Pancreas (tissue), 10 donors: ENCODE measurements around the gene AATK. TPM values are rescaled to one million over a fixed set of nuclear protein-coding genes. Genes with fewer than 3 reads are reported as not detected.

Experiments used
- ATAC-seq, 4 donors: fragments of 200-7000 bp; cut with Tn5 transposase; one replicate each; pipeline versions ENCODE4 v1.8.0 to v1.9.1; 2020; ENCODE audit warnings: mild to moderate bottlenecking in 4 of 4, moderate library complexity in 4 of 4
- DNase-seq, 6 donors: peaks; one replicate each; pipeline ENCODE4 v3.0.0-alpha.2; 2020
- FAIRE-seq: peaks from 2 replicates; lab custom pipeline; 2012; peaks lifted over from hg19 to GRCh38; lab: Jason Lieb, UNC
- H3K27ac ChIP-seq, 4 donors: fragments of 200-600 bp; sonication (generic); 1 replicate in 3 of 4; 2 replicates in 1 of 4; pipeline versions ENCODE4 v1.5.0 to v1.8.0; 2020
- H3K27me3 ChIP-seq, 4 donors: fragments of 200-600 bp; one replicate each; pipeline ENCODE4 v1.8.0; 2021
- H3K36me3 ChIP-seq, 3 donors: fragments of 200-600 bp; sonication (generic) in 1 of 3; one replicate each; pipeline versions ENCODE4 v1.5.0 to v1.8.0; 2020 to 2021
- H3K4me1 ChIP-seq, 3 donors: fragments of 200-600 bp; one replicate each; pipeline ENCODE4 v1.8.0; 2021
- H3K4me3 ChIP-seq, 4 donors: fragments of 200-600 bp; sonication (generic) in 2 of 4; one replicate each; pipeline versions ENCODE4 v1.5.0 to v1.8.0; 2020 to 2021
- H3K9me3 ChIP-seq, 4 donors: fragments of 200-600 bp; one replicate each; pipeline ENCODE4 v1.8.0; 2021
- CTCF ChIP-seq, 4 donors: fragments of 200-600 bp; sonication (generic) in 3 of 4; IDR thresholded peaks; one replicate each; pipeline versions ENCODE4 v1.5.0 to v1.8.0; 2021; ENCODE audit warnings: antibody characterized with exemption in 4 of 4
- WGBS, 2 donors: extraction: QIAGEN DNeasy Blood & Tissue Kit; methylation state at CpG; one replicate each; pipeline ENCODE4 v1.1.7; 2013; 5-methylcytosine and 5-hydroxymethylcytosine counted together
- intact Hi-C, 3 donors: fragments of 100-400 bp; cut with DNase I; formaldehyde crosslinking; loops; one replicate each; pipeline versions ENCODE4 v1.11.1 to v1.14.2; 2022
- polyA plus RNA-seq, 2 donors: library from polyadenylated mRNA; stranded (reverse); fragments of 200-250 nt; gene quantifications; one replicate each; pipeline ENCODE4 v1.2.3, GENCODE V29; 2013
- total RNA-seq, 6 donors: library from RNA; stranded (reverse); fragmentation: NEBNext Ultra II Directional in 4 of 6; extraction: Animal tissue kit (Norgen Biotek cat#: 25700) in 4 of 6; gene quantifications; one replicate each; pipeline versions ENCODE4 v1.2.1 to v1.2.4, GENCODE V29; 2021 to 2023
- donor health status: healthy with polysubstance abuse.
- donor health status: DM: no; HTN: no; CAD: no; lungs with moderate emphysema.
- donor health status: DM: no; HTN: no; CAD: no.
- donor health status: control.
- donor health status: control.
- donor health status: Bipolar disorder and iron deficiency.
- donor health status: DM: yes; HTN: yes; CAD: no.
- donor health status: DM: no; HTN: no; CAD: no.
- donor health status: DM: no; HTN: no; CAD: no.
- donor health status: DM: yes; HTN: yes; CAD: no.

AATK gene
- total and polyA plus RNA-seq, 8 donors = 24.3 to 49.6 (median 30.1) TPM

GRCh38 chr17:81132770-81133723 lies 33.0 kb downstream of the AATK start:
- intact Hi-C loops = no loop called here
- WGBS, 2 donors = 88% methylated on average over 22 of the region's 22 CpGs
- no peak overlapping the region for H3K27ac ChIP-seq

GRCh38 chr17:81132197-81132540 lies 33.9 kb downstream of the AATK start:
- H3K4me3 ChIP-seq = no peak overlapping the region
- ATAC-seq = no peak
- intact Hi-C loops = no loop called here
- no peaks in the 10 kb centered on the region for H3K27me3 ChIP-seq
- no peak for FAIRE-seq
- DNase-seq = no peak
- H3K4me1 ChIP-seq = no peaks in the 10 kb centered on the region
- no peaks in the 10 kb centered on the region for H3K9me3 ChIP-seq
- no peaks in the 10 kb centered on the region for H3K36me3 ChIP-seq
- no peak overlapping the region for H3K27ac ChIP-seq
- 59 to 75% methylated on average over 10 to 11 of the region's 11 CpGs for WGBS, 2 donors
- no peak for TF ChIP-seq CTCF (IDR thresholded peaks at IDR 0.05)

More at GRCh38 chr17:81132770-81133723, 33.0 kb downstream of the AATK start:
- no peaks in the 10 kb centered on the region for H3K9me3 ChIP-seq
- H3K4me3 ChIP-seq = no peak overlapping the region
- no peaks in the 10 kb centered on the region for H3K4me1 ChIP-seq
- ATAC-seq = no peak
- no peak for DNase-seq
- no peak for FAIRE-seq
- no peak for TF ChIP-seq CTCF (IDR thresholded peaks at IDR 0.05)
- H3K36me3 ChIP-seq = no peaks in the 10 kb centered on the region
- H3K27me3 ChIP-seq = no peaks in the 10 kb centered on the region

- intact Hi-C loops = no loop called here
- ATAC-seq = peak in 1 of 4 donors; percentile 11
- WGBS, 2 donors = 78 to 83% methylated on average over 13 to 14 of the region's 14 CpGs
Observed at GRCh38 chr17:81131486-81132196, 34.4 kb downstream of the AATK start.

GRCh38 chr17:81130385-81131361 lies 35.3 kb downstream of the AATK start:
- Histone ChIP-seq H3K27me3 (no peaks in the 10 kb centered on the region), H3K36me3 (no peaks in the 10 kb centered on the region), H3K27ac (no peak overlapping the region), H3K4me3 (no peak overlapping the region), H3K9me3 (no peaks in the 10 kb centered on the region), H3K4me1 (no peaks in the 10 kb centered on the region)
- no peak for TF ChIP-seq CTCF (IDR thresholded peaks at IDR 0.05)
- ATAC-seq (no peak), FAIRE-seq (no peak), DNase-seq (no peak)
- intact Hi-C loops = no loop called here
- WGBS, 2 donors = 92% methylated on average over 41 of the region's 41 CpGs

More at GRCh38 chr17:81131486-81132196, 34.4 kb downstream of the AATK start:
- no peaks in the 10 kb centered on the region for H3K9me3 ChIP-seq
- FAIRE-seq (no peak), DNase-seq (no peak)
- no peak overlapping the region for H3K4me3 ChIP-seq
- no peaks in the 10 kb centered on the region for H3K4me1 ChIP-seq
- no peak overlapping the region for H3K27ac ChIP-seq
- H3K36me3 ChIP-seq = no peaks in the 10 kb centered on the region
- H3K27me3 ChIP-seq = no peaks in the 10 kb centered on the region
- no peak for TF ChIP-seq CTCF (IDR thresholded peaks at IDR 0.05)
